Neural progenitor cell (in vitro differentiated cells): ENCODE data around the gene UBE2V1. TPM values are rescaled to one million over a fixed set of nuclear protein-coding genes. Genes with fewer than 3 reads are reported as not detected.
A peak's percentile ranks its signal among the peaks of the same experiment; 100 is the strongest.

ENCODE experiments used
- DNase-seq: peaks from one replicate; pipeline ENCODE4 v3.0.0-alpha.2; 2016; ENCODE audit warnings: low spot score
- H2AFZ ChIP-seq: fragments of 200-600 bp; sonication (generic); replicated peaks from 2 replicates; pipeline ENCODE4 v1.6.1; 2016; ENCODE audit warnings: antibody characterized with exemption
- H3F3A ChIP-seq: fragments of 200-600 bp; sonication (generic); 2 replicates; pipeline ENCODE4 v1.6.1; 2016; ENCODE audit warnings: antibody characterized with exemption, low read depth
- H3K27ac ChIP-seq: fragments of 200-600 bp; sonication (generic); 2 replicates; pipeline ENCODE4 v1.5.1; 2016; ENCODE audit warnings: mild to moderate bottlenecking
- H3K27me3 ChIP-seq: fragments of 200-600 bp; sonication (generic); 2 replicates; pipeline ENCODE4 v1.6.1; 2016; ENCODE audit warnings: mild to moderate bottlenecking, moderate library complexity
- H3K36me3 ChIP-seq: fragments of 200-600 bp; sonication (generic); 2 replicates; pipeline ENCODE4 v1.5.1; 2016
- H3K4me1 ChIP-seq: fragments of 200-600 bp; sonication (generic); 2 replicates; pipeline ENCODE4 v1.6.1; 2016; ENCODE audit warnings: mixed run types
- H3K4me2 ChIP-seq: fragments of 200-600 bp; sonication (generic); 2 replicates; pipeline ENCODE4 v1.6.1; 2016
- H3K4me3 ChIP-seq: fragments of 200-600 bp; sonication (generic); 2 replicates; pipeline ENCODE4 v1.5.1; 2016
- H3K79me2 ChIP-seq: fragments of 200-600 bp; sonication (generic); 2 replicates; pipeline ENCODE4 v1.6.1; 2016; ENCODE audit warnings: low read depth
- H3K9ac ChIP-seq: fragments of 200-600 bp; sonication (generic); 2 replicates; pipeline ENCODE4 v1.6.1; 2016
- H3K9me3 ChIP-seq: fragments of 200-600 bp; sonication (generic); 2 replicates; pipeline ENCODE4 v1.5.1; 2016; ENCODE audit warnings: low read depth
- H4K20me1 ChIP-seq: fragments of 200-600 bp; sonication (generic); 2 replicates; pipeline ENCODE4 v1.6.1; 2016; ENCODE audit warnings: low read depth
- H3K27ac Mint-ChIP-seq: 3 replicates; pipeline ENCODE4 v1.8.0; 2021; ENCODE audit warnings: mixed read lengths
- H3K27me3 Mint-ChIP-seq: 2 replicates; pipeline ENCODE4 v1.8.0; 2022; ENCODE audit warnings: low read depth, mild to moderate bottlenecking, inconsistent platforms, moderate library complexity, mixed read lengths; ENCODE audit not compliant: insufficient read depth
- H3K36me3 Mint-ChIP-seq: 3 replicates; pipeline ENCODE4 v1.8.0; 2021; ENCODE audit warnings: mixed read lengths
- H3K4me1 Mint-ChIP-seq: 3 replicates; pipeline ENCODE4 v1.8.0; 2021; ENCODE audit warnings: mixed read lengths
- H3K4me3 Mint-ChIP-seq: 3 replicates; pipeline ENCODE4 v1.8.0; 2021; ENCODE audit warnings: mild to moderate bottlenecking, moderate library complexity, mixed read lengths
- H3K9me3 Mint-ChIP-seq: 3 replicates; pipeline ENCODE4 v1.8.0; 2020; ENCODE audit warnings: mixed read lengths
- EZH2 ChIP-seq: fragments of 200-600 bp; sonication (generic); IDR thresholded peaks from 2 replicates; pipeline ENCODE4 v1.6.1; 2017; ENCODE audit warnings: antibody characterized with exemption, mild to moderate bottlenecking, moderate library complexity
- EZH2phosphoT487 ChIP-seq: fragments of 200-600 bp; sonication (generic); IDR thresholded peaks from 2 replicates; pipeline ENCODE4 v1.6.1; 2017; ENCODE audit warnings: antibody characterized with exemption
- total RNA-seq: library from RNA; depleted of rRNA; stranded (reverse); fragments of >200 nt; gene quantifications from 2 replicates; pipeline ENCODE4 v1.2.3, GENCODE V29; 2015; ENCODE audit warnings: low replicate concordance
- TF ChIP-seq, protein P1 (sequence below): fragments of 200-600 bp; sonication (generic); IDR thresholded peaks from 2 replicates; pipeline ENCODE4 v1.5.1; 2017; ENCODE audit warnings: antibody characterized with exemption, mild to moderate bottlenecking

UBE2V1 gene
- total RNA-seq, 1 donor from 2014 or later = 143 TPM

DNA sequence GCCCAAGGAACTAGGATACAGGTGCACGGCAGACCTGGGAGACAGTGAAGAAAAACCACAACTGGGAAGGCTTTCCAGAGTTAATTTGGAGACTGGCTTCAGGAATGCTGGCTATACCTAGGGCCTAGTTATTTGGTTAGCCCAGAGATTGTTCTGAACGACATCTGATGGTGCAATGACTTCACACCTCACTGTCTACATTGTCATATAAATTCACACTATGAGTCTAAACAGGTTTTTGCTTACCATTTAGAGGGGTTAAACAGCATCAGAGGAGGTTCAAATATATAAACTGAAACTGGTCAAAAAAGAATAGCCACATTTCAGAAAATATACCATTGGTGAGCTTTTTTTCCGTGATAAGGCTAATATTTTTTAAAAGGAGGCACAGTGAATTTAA is 16.7 kb downstream of the UBE2V1 start:
- H3K9me3 ChIP-seq = no peaks in the 10 kb centered on the region
- H4K20me1 ChIP-seq = peaks cover 74% of the 10 kb centered on the region
- H3K9ac ChIP-seq = no peak overlapping the region
- H3K27ac Mint-ChIP-seq = no peak overlapping the region
- no peak overlapping the region for H3K4me3 Mint-ChIP-seq
- peaks cover 26% of the 10 kb centered on the region for H3F3A ChIP-seq
- H3K4me1 Mint-ChIP-seq = no peaks in the 10 kb centered on the region
- H3K36me3 ChIP-seq = peaks cover 10% of the 10 kb centered on the region
- DNase-seq = no peak
- H3K79me2 ChIP-seq = peaks cover 90% of the 10 kb centered on the region
- no peaks in the 10 kb centered on the region for H3K27me3 Mint-ChIP-seq
- H3K4me3 ChIP-seq = no peak overlapping the region
- no peak overlapping the region for H2AFZ ChIP-seq
- peaks cover 12% of the 10 kb centered on the region for H3K36me3 Mint-ChIP-seq
- no peak overlapping the region for H3K4me2 ChIP-seq
- no peaks in the 10 kb centered on the region for H3K4me1 ChIP-seq
- TF ChIP-seq, protein P1, sequence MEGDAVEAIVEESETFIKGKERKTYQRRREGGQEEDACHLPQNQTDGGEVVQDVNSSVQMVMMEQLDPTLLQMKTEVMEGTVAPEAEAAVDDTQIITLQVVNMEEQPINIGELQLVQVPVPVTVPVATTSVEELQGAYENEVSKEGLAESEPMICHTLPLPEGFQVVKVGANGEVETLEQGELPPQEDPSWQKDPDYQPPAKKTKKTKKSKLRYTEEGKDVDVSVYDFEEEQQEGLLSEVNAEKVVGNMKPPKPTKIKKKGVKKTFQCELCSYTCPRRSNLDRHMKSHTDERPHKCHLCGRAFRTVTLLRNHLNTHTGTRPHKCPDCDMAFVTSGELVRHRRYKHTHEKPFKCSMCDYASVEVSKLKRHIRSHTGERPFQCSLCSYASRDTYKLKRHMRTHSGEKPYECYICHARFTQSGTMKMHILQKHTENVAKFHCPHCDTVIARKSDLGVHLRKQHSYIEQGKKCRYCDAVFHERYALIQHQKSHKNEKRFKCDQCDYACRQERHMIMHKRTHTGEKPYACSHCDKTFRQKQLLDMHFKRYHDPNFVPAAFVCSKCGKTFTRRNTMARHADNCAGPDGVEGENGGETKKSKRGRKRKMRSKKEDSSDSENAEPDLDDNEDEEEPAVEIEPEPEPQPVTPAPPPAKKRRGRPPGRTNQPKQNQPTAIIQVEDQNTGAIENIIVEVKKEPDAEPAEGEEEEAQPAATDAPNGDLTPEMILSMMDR = no peak
- no peak for TF ChIP-seq EZH2phosphoT487
- TF ChIP-seq EZH2 = no peak
- H3K27ac ChIP-seq = peak overlapping the region; percentile 7
- no peaks in the 10 kb centered on the region for H3K27me3 ChIP-seq
- no peaks in the 10 kb centered on the region for H3K9me3 Mint-ChIP-seq

DNA sequence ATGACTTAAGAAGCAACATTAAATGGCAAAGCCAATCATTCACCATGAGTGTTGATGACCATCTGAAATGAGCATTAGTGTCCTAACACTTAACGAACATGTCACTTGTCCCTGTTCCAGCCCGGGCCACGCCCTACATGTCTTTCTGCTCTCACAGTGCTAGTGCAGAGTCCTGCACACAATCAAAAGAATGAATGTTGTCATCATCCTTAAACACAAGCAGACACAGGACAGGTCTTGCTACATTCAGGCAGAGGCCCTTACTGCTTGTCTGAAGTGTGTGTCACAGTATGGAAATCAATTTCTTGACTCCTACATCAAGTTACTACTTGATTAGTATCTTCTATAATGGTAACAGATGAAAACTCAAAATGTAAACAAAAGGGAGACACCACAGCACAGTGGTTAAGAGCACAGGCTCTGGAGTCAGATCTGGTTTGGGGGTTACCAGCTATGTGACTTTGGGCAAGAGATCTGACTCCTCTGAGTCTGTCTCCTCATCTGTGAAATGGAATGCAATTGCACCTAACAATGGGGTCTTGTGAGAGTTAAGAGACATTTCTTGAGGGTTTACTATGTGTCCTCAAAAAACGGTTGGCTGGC is 17.4 kb downstream of the UBE2V1 start:
- Histone ChIP-seq H3K4me3 (no peak overlapping the region), H3K79me2 (peaks cover 89% of the 10 kb centered on the region), H3K9ac (no peak overlapping the region), H3K27me3 (no peaks in the 10 kb centered on the region), H4K20me1 (peaks cover 68% of the 10 kb centered on the region), H3K27ac (peak overlapping the region; percentile 7), H3K4me1 (no peaks in the 10 kb centered on the region), H3K36me3 (peaks cover 10% of the 10 kb centered on the region), H3K9me3 (no peaks in the 10 kb centered on the region), H3K4me2 (no peak overlapping the region), H2AFZ (no peak overlapping the region), H3F3A (peaks cover 26% of the 10 kb centered on the region)
- no peak overlapping the region for H3K27ac Mint-ChIP-seq
- no peaks in the 10 kb centered on the region for H3K9me3 Mint-ChIP-seq
- H3K36me3 Mint-ChIP-seq = peaks cover 12% of the 10 kb centered on the region
- no peaks in the 10 kb centered on the region for H3K27me3 Mint-ChIP-seq
- DNase-seq = no peak
- H3K4me3 Mint-ChIP-seq = no peak overlapping the region
- H3K4me1 Mint-ChIP-seq = peaks cover under 1% of the 10 kb centered on the region
- TF ChIP-seq EZH2phosphoT487 = no peak
- no peak for TF ChIP-seq EZH2
- TF ChIP-seq, protein P1 = no peak

- Histone ChIP-seq H2AFZ (no peak overlapping the region), H3K9ac (no peak overlapping the region), H3K4me2 (no peak overlapping the region), H3K27me3 (no peaks in the 10 kb centered on the region), H3K9me3 (no peaks in the 10 kb centered on the region), H3F3A (peaks cover 29% of the 10 kb centered on the region), H3K79me2 (peaks cover 89% of the 10 kb centered on the region), H3K36me3 (peaks cover 10% of the 10 kb centered on the region), H4K20me1 (peaks cover 65% of the 10 kb centered on the region), H3K4me3 (no peak overlapping the region), H3K27ac (no peak overlapping the region), H3K4me1 (no peaks in the 10 kb centered on the region)
- Mint-ChIP-seq H3K4me1 (peaks cover 3% of the 10 kb centered on the region), H3K9me3 (no peaks in the 10 kb centered on the region), H3K36me3 (peaks cover 14% of the 10 kb centered on the region), H3K27me3 (no peaks in the 10 kb centered on the region), H3K27ac (no peak overlapping the region), H3K4me3 (no peak overlapping the region)
- TF ChIP-seq, protein P1 = no peak
- TF ChIP-seq EZH2phosphoT487 = no peak
- no peak for TF ChIP-seq EZH2
- no peak for DNase-seq
These were observed 18.4 kb downstream of the UBE2V1 start for GRCh38 chr20:50094522-50094921.
